Hematopoietic multipotent progenitor cell treated with erythropoietin and hydrocortisone succinate and interleukin-3 and kit ligand, for 8 days (in vitro differentiated cells): ENCODE measurements around the gene UHRF1.
"Not testable (repeated sequence)": the region's sequence is repeated elsewhere in the genome, so short reads cannot be mapped to it uniquely, and the experiment has no call there.

Source experiments
- DNase-seq: peaks from one replicate; pipeline ENCODE4 v3.0.0-alpha.2; 2015

Gene UHRF1

GRCh38 chr19:4974880-4975469 lies 65.7 kb downstream of the UHRF1 start:
- peak; percentile 49 for DNase-seq

GRCh38 chr19:4975601-4976000 lies 66.3 kb downstream of the UHRF1 start:
- DNase-seq = not testable (repeated sequence)

- DNase-seq = peak; percentile 72
Measured at GRCh38 chr19:4976401-4977298, 67.3 kb downstream of the UHRF1 start.

GRCh38 chr19:4977299-4978174 lies 68.2 kb downstream of the UHRF1 start:
- no peak for DNase-seq

- DNase-seq = no peak
Measured at GRCh38 chr19:4979211-4979807, 70.0 kb downstream of the UHRF1 start.

GRCh38 chr19:4980067-4980466 lies 70.8 kb downstream of the UHRF1 start:
- DNase-seq = no peak

- no peak for DNase-seq
Measured at GRCh38 chr19:4980838-4981680, 71.8 kb downstream of the UHRF1 start.

- DNase-seq = no peak
Measured at GRCh38 chr19:4981681-4981958, 72.3 kb downstream of the UHRF1 start.

- no peak for DNase-seq
Measured at GRCh38 chr19:4983346-4984105, 74.2 kb downstream of the UHRF1 start.

GRCh38 chr19:4984106-4984380 lies 74.7 kb downstream of the UHRF1 start:
- DNase-seq = no peak

- DNase-seq = no peak
Measured at GRCh38 chr19:4984438-4984990, 75.2 kb downstream of the UHRF1 start.

GRCh38 chr19:4985551-4985991 lies 76.3 kb downstream of the UHRF1 start:
- DNase-seq = no peak

GRCh38 chr19:4986056-4986455 lies 76.8 kb downstream of the UHRF1 start:
- no peak for DNase-seq

GRCh38 chr19:4986471-4986891 lies 77.2 kb downstream of the UHRF1 start:
- no peak for DNase-seq

GRCh38 chr19:4987256-4987655 lies 78.0 kb downstream of the UHRF1 start:
- peak; percentile 67 for DNase-seq

- DNase-seq = no peak
Measured at GRCh38 chr19:4987692-4988370, 78.5 kb downstream of the UHRF1 start.

GRCh38 chr19:4988770-4989251 lies 79.5 kb downstream of the UHRF1 start:
- no peak for DNase-seq

GRCh38 chr19:4990306-4990705 lies 81.0 kb downstream of the UHRF1 start:
- DNase-seq = no peak

- DNase-seq = no peak
Measured at GRCh38 chr19:4991538-4991937, 82.2 kb downstream of the UHRF1 start.

GRCh38 chr19:4991996-4992698 lies 82.8 kb downstream of the UHRF1 start:
- DNase-seq = no peak
